RWPE1 (cell line): Measurements from ENCODE around the gene CBFA2T3.
"Not testable (repeated sequence)": the region's sequence is repeated elsewhere in the genome, so short reads cannot be mapped to it uniquely, and the experiment has no call there.

Source experiments
- CTCF ChIA-PET: fragments of 350-600 bp; sonication (Branson Sonifier 250); formaldehyde crosslinking; extraction: SDS; loops from one replicate; lab custom pipeline; 2021; lab: Yijun Ruan, JAX
- POLR2A ChIA-PET: fragments of 400-600 bp; formaldehyde crosslinking; extraction: SDS; loops from one replicate; lab custom pipeline; 2020; ENCODE audit warnings: antibody characterized with exemption; ENCODE audit not compliant: low non-redundant PET; lab: Yijun Ruan, JAX
- DNase-seq: peaks from one replicate; pipeline ENCODE4 v3.0.0; 2012; ENCODE audit warnings: low spot score
- H3K27ac ChIP-seq: fragments of 450-650 bp; 2 replicates; pipeline ENCODE4 v1.5.1; 2017
- CTCF ChIP-seq: fragments of 450-650 bp; conservative IDR thresholded peaks from 2 replicates; pipeline ENCODE4 v1.5.1; 2017; ENCODE audit warnings: low read depth, mild to moderate bottlenecking

Gene CBFA2T3

GRCh38 chr16:89017543-89018281 lies 40.7 kb upstream of the CBFA2T3 start:
- CTCF ChIA-PET = interaction anchor here (0.6 kb wide), 1 partner anchor 150 kb away, joined by 3 read pairs; no protein-coding TSS in a partner anchor
- no peak for DNase-seq
- POLR2A ChIA-PET = no interaction called here
- no peak for TF ChIP-seq CTCF
- H3K27ac ChIP-seq = no peak overlapping the region

- CTCF ChIA-PET, POLR2A ChIA-PET, DNase-seq, H3K27ac ChIP-seq: not testable (repeated sequence)
Observed at GRCh38 chr16:89016561-89016960, 39.6 kb upstream of the CBFA2T3 start.

- no peak for TF ChIP-seq CTCF
- DNase-seq = no peak
- ChIA-PET CTCF (no interaction called here), POLR2A (no interaction called here)
- no peak overlapping the region for H3K27ac ChIP-seq
Observed at GRCh38 chr16:89015271-89015859, 38.4 kb upstream of the CBFA2T3 start.

GRCh38 chr16:89014403-89015230 lies 37.6 kb upstream of the CBFA2T3 start:
- H3K27ac ChIP-seq = no peak overlapping the region
- no peak for TF ChIP-seq CTCF
- CTCF ChIA-PET = interaction anchor here (0.6 kb wide), 1 partner anchor 244 kb away, joined by 3 read pairs; no protein-coding TSS in a partner anchor
- POLR2A ChIA-PET = no interaction called here
- DNase-seq = no peak

- ChIA-PET POLR2A (no interaction called here), CTCF (interaction anchor here (0.6 kb wide), 1 partner anchor 244 kb away, joined by 3 read pairs; no protein-coding TSS in a partner anchor)
- no peak for TF ChIP-seq CTCF
- H3K27ac ChIP-seq = no peak overlapping the region
- DNase-seq = no peak
Observed at GRCh38 chr16:89013692-89014402, 36.8 kb upstream of the CBFA2T3 start.

GRCh38 chr16:89013111-89013510 lies 36.1 kb upstream of the CBFA2T3 start:
- ChIA-PET POLR2A (no interaction called here), CTCF (no interaction called here)
- no peak overlapping the region for H3K27ac ChIP-seq
- TF ChIP-seq CTCF = no peak
- no peak for DNase-seq
